HG02642 (cell line): Measurements from ENCODE around the gene AKR1C4.

Experiments used
- ATAC-seq: cut with Tn5 transposase; IDR thresholded peaks from one replicate; pipeline ENCODE4 v1.9.1; 2021; ENCODE audit warnings: mild to moderate bottlenecking; ENCODE audit not compliant: unreplicated experiment, poor library complexity

The AKR1C4 gene

GRCh38 chr10:5260828-5261227 lies 64.2 kb downstream of the AKR1C4 start:
- ATAC-seq: no peak

DNA sequence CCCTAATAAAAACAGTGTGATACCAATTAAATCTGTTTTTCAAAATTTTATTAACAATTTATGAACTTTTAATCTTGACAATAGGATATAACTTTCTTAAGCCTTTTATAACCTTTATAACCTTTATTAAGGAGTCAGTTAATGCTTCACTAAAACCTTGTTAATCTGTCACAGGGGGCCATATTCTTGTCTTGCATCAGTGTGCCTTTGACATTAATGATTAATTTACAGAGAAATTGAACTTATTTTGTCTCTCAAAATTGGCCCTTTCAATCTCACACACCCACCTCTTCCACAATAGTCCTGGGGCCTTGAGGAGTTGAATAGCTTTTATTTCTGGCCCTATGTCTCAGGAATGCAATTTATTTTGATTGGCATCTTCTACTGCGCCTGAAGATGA lies 68.5 kb downstream of the AKR1C4 start:
- ATAC-seq: no peak

DNA sequence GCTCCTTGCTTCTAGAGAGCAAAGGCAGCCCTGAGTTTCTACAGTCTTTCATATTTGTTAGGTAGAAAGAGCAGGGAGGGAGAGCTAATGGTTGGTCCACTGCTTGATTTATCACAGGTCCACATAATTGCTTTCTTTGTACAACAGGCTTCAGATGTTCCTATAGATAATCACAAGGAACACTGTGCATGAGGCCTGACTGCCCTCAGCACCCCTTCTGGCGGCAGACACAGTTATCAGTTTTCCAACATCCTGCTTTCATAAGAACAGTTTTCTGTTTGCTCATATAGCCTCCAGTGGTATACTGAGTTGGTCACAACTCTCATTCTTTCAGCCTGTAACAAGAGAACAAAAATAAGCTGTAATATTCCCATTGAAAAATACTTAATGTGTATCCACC lies 69.7 kb downstream of the AKR1C4 start:
- ATAC-seq: no peak

GRCh38 chr10:5266804-5267203 lies 70.2 kb downstream of the AKR1C4 start:
- ATAC-seq: no peak

DNA sequence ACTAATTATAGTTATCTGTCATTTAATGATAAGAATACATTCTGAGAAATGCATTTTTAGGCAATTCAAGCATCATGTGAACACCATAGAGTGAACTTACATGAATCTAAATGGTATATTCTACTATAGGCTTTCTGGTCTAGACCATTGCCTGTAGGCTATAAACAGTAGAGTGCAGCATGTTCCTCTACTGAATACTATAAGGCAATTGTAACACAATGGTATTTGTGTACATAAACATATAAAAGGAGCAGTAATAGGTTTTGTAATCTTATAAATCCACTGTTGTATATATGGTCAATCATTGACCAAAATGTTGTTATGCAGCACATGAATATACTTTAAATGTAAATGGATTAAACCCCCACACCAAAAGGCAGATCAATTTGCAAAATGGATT lies 71.6 kb downstream of the AKR1C4 start:
- ATAC-seq: no peak
